Cardiac muscle cell (in vitro differentiated cells and primary cell): ENCODE results near the gene CADM1. TPM values are rescaled to one million over a fixed set of nuclear protein-coding genes. Genes with fewer than 3 reads are reported as not detected.

Experiments used
- DNase-seq, 2 donors: peaks; one replicate each; pipeline versions ENCODE4 v3.0.0 to v3.0.0-alpha.2; 2010 to 2017; ENCODE audit warnings: low read depth in 1 of 2, low spot score in 1 of 2
- H3K27ac ChIP-seq: fragments of 200-600 bp; sonication (generic); 2 replicates; pipeline ENCODE4 v1.5.1; 2016
- H3K27me3 ChIP-seq: fragments of 200-600 bp; sonication (generic); 2 replicates; pipeline ENCODE4 v1.6.0; 2016; ENCODE audit warnings: control low read depth
- H3K36me3 ChIP-seq: fragments of 200-600 bp; sonication (generic); 2 replicates; pipeline ENCODE4 v1.5.1; 2016; ENCODE audit warnings: control low read depth
- H3K4me1 ChIP-seq: fragments of 200-600 bp; sonication (generic); 2 replicates; pipeline ENCODE4 v1.8.1; 2017; ENCODE audit warnings: low read depth, mild to moderate bottlenecking, mixed run types
- H3K4me3 ChIP-seq: fragments of 200-600 bp; sonication (generic); 2 replicates; pipeline ENCODE4 v1.5.1; 2016; ENCODE audit warnings: mild to moderate bottlenecking
- H3K9me3 ChIP-seq: fragments of 200-600 bp; sonication (generic); 2 replicates; pipeline ENCODE4 v1.5.1; 2017; ENCODE audit warnings: low read depth, mild to moderate bottlenecking, control low read depth
- CTCF ChIP-seq: IDR thresholded peaks from 2 replicates; pipeline ENCODE4 v1.5.1; 2012; ENCODE audit warnings: low read depth, mild to moderate bottlenecking, low read length
- polyA plus RNA-seq: library from polyadenylated mRNA; unstranded; fragments of >200 nt; fragmentation: Nextera tagmentation; extraction: Ambion mirVana; gene quantifications from 2 replicates; pipeline ENCODE4 v1.2.1, GENCODE V29; 2016
- total RNA-seq: library from RNA; depleted of rRNA; stranded (reverse); fragments of >200 nt; gene quantifications from 2 replicates; pipeline ENCODE4 v1.2.3, GENCODE V29; 2016

The CADM1 gene
- total and polyA plus RNA-seq, 2 experiments from 2014 or later, result 113 to 149 TPM

GRCh38 chr11:115222218-115222862 is 281.9 kb downstream of the CADM1 start:
- no peak for TF ChIP-seq CTCF
- no peak overlapping the region for H3K27ac ChIP-seq
- DNase-seq, result peak in 1 of 2 donors; percentile 36
- H3K36me3 ChIP-seq, result no peaks in the 10 kb centered on the region
- H3K27me3 ChIP-seq, result no peaks in the 10 kb centered on the region
- H3K9me3 ChIP-seq, result no peaks in the 10 kb centered on the region
- peaks cover 35% of the 10 kb centered on the region for H3K4me1 ChIP-seq
- no peak overlapping the region for H3K4me3 ChIP-seq

GRCh38 chr11:115221461-115222069 is 282.6 kb downstream of the CADM1 start:
- Histone ChIP-seq H3K4me1 (peaks cover 41% of the 10 kb centered on the region), H3K9me3 (no peaks in the 10 kb centered on the region), H3K36me3 (no peaks in the 10 kb centered on the region), H3K4me3 (no peak overlapping the region), H3K27ac (no peak overlapping the region), H3K27me3 (no peaks in the 10 kb centered on the region)
- no peak for TF ChIP-seq CTCF
- no peak for DNase-seq

GRCh38 chr11:115220911-115221310 is 283.3 kb downstream of the CADM1 start:
- no peak overlapping the region for H3K4me3 ChIP-seq
- no peak for DNase-seq
- H3K27me3 ChIP-seq, result no peaks in the 10 kb centered on the region
- TF ChIP-seq CTCF, result no peak
- peaks cover 44% of the 10 kb centered on the region for H3K4me1 ChIP-seq
- H3K9me3 ChIP-seq, result no peaks in the 10 kb centered on the region
- H3K36me3 ChIP-seq, result no peaks in the 10 kb centered on the region
- no peak overlapping the region for H3K27ac ChIP-seq

GRCh38 chr11:115220423-115220822 is 283.8 kb downstream of the CADM1 start:
- no peak for TF ChIP-seq CTCF
- no peak for DNase-seq
- H3K4me3 ChIP-seq, result no peak overlapping the region
- H3K9me3 ChIP-seq, result no peaks in the 10 kb centered on the region
- H3K27ac ChIP-seq, result peak overlapping the region; percentile 87
- peaks cover 44% of the 10 kb centered on the region for H3K4me1 ChIP-seq
- no peaks in the 10 kb centered on the region for H3K36me3 ChIP-seq
- no peaks in the 10 kb centered on the region for H3K27me3 ChIP-seq

- Histone ChIP-seq H3K4me1 (peaks cover 39% of the 10 kb centered on the region), H3K36me3 (no peaks in the 10 kb centered on the region), H3K9me3 (no peaks in the 10 kb centered on the region), H3K27ac (peak overlapping the region; percentile 87), H3K27me3 (no peaks in the 10 kb centered on the region), H3K4me3 (no peak overlapping the region)
- peak in 1 of 2 donors; percentile 52 for DNase-seq
- no peak for TF ChIP-seq CTCF
These were observed 284.8 kb downstream of the CADM1 start for GRCh38 chr11:115219376-115219775.
